Smooth muscle cell (in vitro differentiated cells): ENCODE measurements around the gene MEI1. TPM values are rescaled to one million over a fixed set of nuclear protein-coding genes. Genes with fewer than 3 reads are reported as not detected.

Source experiments
- DNase-seq: peaks from one replicate; lab custom pipeline; 2025; ENCODE audit not compliant: unreplicated experiment; lab: John Stamatoyannopoulos, UW
- H2AFZ ChIP-seq: fragments of 200-600 bp; sonication (generic); 2 replicates; pipeline ENCODE4 v1.6.0; 2016; ENCODE audit warnings: antibody characterized with exemption, low read depth, mild to moderate bottlenecking
- H3F3A ChIP-seq: fragments of 200-600 bp; sonication (generic); 2 replicates; pipeline ENCODE4 v1.6.0; 2017; ENCODE audit warnings: antibody characterized with exemption, low read depth
- H3K27ac ChIP-seq: fragments of 200-600 bp; sonication (generic); 2 replicates; pipeline ENCODE4 v1.5.1; 2016; ENCODE audit warnings: low read depth, mild to moderate bottlenecking
- H3K27me3 ChIP-seq: fragments of 200-600 bp; sonication (generic); 2 replicates; pipeline ENCODE4 v1.6.1; 2016; ENCODE audit warnings: low read depth, mild to moderate bottlenecking
- H3K36me3 ChIP-seq: fragments of 200-600 bp; sonication (generic); 2 replicates; pipeline ENCODE4 v1.5.1; 2016; ENCODE audit warnings: low read depth
- H3K4me1 ChIP-seq: fragments of 200-600 bp; sonication (generic); 2 replicates; pipeline ENCODE4 v1.5.1; 2016; ENCODE audit warnings: low read depth
- H3K4me2 ChIP-seq: fragments of 200-600 bp; sonication (generic); 2 replicates; pipeline ENCODE4 v1.6.0; 2016; ENCODE audit warnings: mild to moderate bottlenecking
- H3K4me3 ChIP-seq: fragments of 200-600 bp; sonication (generic); 2 replicates; pipeline ENCODE4 v1.5.1; 2016; ENCODE audit warnings: mild to moderate bottlenecking
- H3K79me2 ChIP-seq: fragments of 200-600 bp; sonication (generic); 2 replicates; pipeline ENCODE4 v1.6.0; 2016; ENCODE audit warnings: low read depth, mild to moderate bottlenecking
- H3K9ac ChIP-seq: fragments of 200-600 bp; sonication (generic); 2 replicates; pipeline ENCODE4 v1.6.0; 2016; ENCODE audit warnings: low read depth
- H3K9me3 ChIP-seq: fragments of 200-600 bp; sonication (generic); replicated peaks from 2 replicates; pipeline ENCODE4 v1.5.1; 2016; ENCODE audit warnings: low read depth
- H4K20me1 ChIP-seq: fragments of 200-600 bp; sonication (generic); 2 replicates; pipeline ENCODE4 v1.6.0; 2016; ENCODE audit warnings: low read depth
- WGBS: methylation state at CpG from one replicate; pipeline ENCODE4 v1.1.7; 2016; ENCODE audit warnings: low lambda C conversion rate; 5-methylcytosine and 5-hydroxymethylcytosine counted together
- polyA plus RNA-seq: library from polyadenylated mRNA; unstranded; fragments of >200 nt; fragmentation: Nextera tagmentation; extraction: Ambion mirVana; gene quantifications from 2 replicates; pipeline ENCODE4 v1.2.1, GENCODE V29; 2016
- total RNA-seq: library from RNA; depleted of rRNA; stranded (reverse); fragments of >200 nt; gene quantifications from 2 replicates; pipeline ENCODE4 v1.2.3, GENCODE V29; 2014
- TF ChIP-seq, protein P1 (sequence below): fragments of 200-600 bp; sonication (generic); IDR thresholded peaks from 2 replicates; pipeline ENCODE4 v1.5.1; 2017; ENCODE audit warnings: borderline replicate concordance, mild to moderate bottlenecking, antibody characterized with exemption; ENCODE audit not compliant: insufficient read depth, poor library complexity, severe bottlenecking

Gene MEI1
- total and polyA plus RNA-seq, 2 experiments from 2014 or later: 0.18 to 3.2 TPM

DNA sequence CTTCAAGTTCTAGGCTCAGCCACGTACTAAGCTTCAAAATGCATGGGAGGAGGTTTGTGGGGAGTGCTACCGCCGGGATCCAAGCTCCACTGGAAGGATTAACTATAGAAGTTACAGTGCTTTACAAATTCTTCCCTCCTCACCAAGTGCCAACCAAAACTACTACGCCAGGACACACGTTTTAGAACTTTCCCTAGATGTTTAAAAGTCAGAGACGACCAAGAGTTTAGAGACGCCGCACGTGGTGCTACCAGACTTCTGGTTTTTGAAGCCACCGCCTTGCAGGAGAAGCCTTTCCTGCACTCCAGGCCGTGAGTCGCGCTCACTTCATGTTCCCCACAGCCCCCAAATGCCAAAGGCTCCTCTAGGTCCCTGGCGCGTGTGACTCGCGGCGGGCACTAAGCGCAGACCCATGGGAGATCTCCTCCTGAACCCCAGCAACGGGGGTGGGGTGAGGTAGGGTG is 11.4 kb upstream of the MEI1 start:
- H3K4me2 ChIP-seq: peak overlapping the region; percentile 94

DNA sequence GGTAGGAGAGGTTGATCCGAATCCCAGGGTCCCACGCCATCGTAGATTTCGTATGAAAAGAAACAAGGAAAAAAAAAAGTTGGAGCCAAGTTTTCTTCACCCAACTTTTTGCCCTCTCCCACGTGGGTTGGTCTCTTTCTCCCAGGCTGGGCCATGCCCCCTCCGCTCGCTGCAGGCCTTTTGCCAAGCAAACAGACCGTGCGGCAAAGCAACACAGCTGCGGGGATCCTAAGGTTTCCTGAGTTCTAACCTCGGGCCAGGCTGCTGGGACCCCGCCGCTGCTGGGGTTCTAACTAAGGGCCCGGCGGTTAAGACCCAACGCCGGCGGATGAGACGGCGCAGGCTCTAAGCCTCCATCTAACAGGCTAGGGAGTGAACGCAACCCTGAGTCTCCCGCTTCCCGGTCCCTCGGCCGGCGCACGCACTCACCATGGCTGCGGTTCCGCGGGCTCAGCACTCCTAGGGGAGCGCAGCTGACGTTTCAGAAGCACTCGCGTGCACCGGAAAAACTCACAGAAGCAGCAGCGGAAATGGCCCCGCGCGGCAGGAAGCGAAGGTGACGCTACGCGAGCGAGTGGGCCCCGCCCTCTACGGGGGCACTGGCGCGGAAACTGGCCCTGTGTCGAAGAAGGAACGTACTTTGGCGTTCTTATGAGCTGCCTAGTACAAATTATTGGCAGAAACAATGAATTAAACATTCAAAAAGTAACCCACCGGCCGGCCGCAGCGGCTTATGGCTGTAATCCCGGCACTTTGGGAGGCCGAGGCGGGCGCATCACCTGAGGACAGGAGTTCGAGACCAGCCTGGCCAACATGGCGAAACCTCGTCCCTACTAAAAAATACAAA is 10.7 kb upstream of the MEI1 start, which contains the start of gene SNU13:
TSS of gene SNU13 (minus strand) at position 503 of the 847 bp plus-strand sequence. CDS start at position 432, 71 bp downstream.
- Histone ChIP-seq H3K36me3 (no peaks in the 10 kb centered on the region), H3K79me2 (peaks cover 47% of the 10 kb centered on the region), H3K4me2 (peak within 1 kb of the TSS; percentile 94), H4K20me1 (peaks cover 25% of the 10 kb centered on the region), H2AFZ (peak within 1 kb of the TSS; percentile 76), H3K4me1 (peaks cover 10% of the 10 kb centered on the region), H3F3A (no peaks in the 10 kb centered on the region), H3K27me3 (no peaks in the 10 kb centered on the region), H3K9me3 (no peaks in the 10 kb centered on the region), H3K4me3 (peak within 1 kb of the TSS; percentile 77), H3K9ac (peak within 1 kb of the TSS; percentile 79), H3K27ac (peak within 1 kb of the TSS; percentile 88)
- TF ChIP-seq, protein P1, sequence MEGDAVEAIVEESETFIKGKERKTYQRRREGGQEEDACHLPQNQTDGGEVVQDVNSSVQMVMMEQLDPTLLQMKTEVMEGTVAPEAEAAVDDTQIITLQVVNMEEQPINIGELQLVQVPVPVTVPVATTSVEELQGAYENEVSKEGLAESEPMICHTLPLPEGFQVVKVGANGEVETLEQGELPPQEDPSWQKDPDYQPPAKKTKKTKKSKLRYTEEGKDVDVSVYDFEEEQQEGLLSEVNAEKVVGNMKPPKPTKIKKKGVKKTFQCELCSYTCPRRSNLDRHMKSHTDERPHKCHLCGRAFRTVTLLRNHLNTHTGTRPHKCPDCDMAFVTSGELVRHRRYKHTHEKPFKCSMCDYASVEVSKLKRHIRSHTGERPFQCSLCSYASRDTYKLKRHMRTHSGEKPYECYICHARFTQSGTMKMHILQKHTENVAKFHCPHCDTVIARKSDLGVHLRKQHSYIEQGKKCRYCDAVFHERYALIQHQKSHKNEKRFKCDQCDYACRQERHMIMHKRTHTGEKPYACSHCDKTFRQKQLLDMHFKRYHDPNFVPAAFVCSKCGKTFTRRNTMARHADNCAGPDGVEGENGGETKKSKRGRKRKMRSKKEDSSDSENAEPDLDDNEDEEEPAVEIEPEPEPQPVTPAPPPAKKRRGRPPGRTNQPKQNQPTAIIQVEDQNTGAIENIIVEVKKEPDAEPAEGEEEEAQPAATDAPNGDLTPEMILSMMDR: no peak
- 4% methylated on average over 62 of the region's 62 CpGs for WGBS
- peak; percentile 70 for DNase-seq

More for the DNA sequence above, 11.4 kb upstream of the MEI1 start:
- no peaks in the 10 kb centered on the region for H3F3A ChIP-seq
- H2AFZ ChIP-seq: peak overlapping the region; percentile 76
- no peaks in the 10 kb centered on the region for H3K36me3 ChIP-seq
- no peaks in the 10 kb centered on the region for H3K9me3 ChIP-seq
- H3K4me3 ChIP-seq: peak overlapping the region; percentile 77
- peaks cover 53% of the 10 kb centered on the region for H3K79me2 ChIP-seq
- H4K20me1 ChIP-seq: peaks cover 26% of the 10 kb centered on the region
- H3K4me1 ChIP-seq: peaks cover 10% of the 10 kb centered on the region
- 2% methylated on average over 20 of the region's 20 CpGs for WGBS
- no peak for DNase-seq
- TF ChIP-seq, protein P1: no peak
- no peaks in the 10 kb centered on the region for H3K27me3 ChIP-seq
- H3K27ac ChIP-seq: peak overlapping the region; percentile 88
- H3K9ac ChIP-seq: peak overlapping the region; percentile 79

DNA sequence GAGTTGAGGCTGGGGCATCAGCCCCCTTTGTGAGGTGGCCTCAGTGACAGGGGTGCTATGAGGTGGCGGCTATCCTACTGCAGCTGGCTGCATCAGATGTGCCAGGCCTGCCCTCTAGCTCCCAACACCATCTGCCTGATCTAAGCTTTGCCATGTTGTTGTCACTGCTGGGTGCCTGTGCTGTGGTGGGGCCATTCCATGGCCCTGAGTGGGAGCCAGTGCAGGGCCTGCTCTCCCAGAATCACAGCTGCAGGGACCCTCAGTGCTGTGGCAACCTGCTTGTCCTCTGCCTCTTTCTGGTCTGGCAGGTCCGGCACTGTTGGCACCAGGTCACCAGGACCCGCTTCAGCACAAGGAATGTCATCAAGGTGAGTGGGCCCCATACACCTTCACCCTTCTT is 8.8 kb upstream of the MEI1 start:
- Histone ChIP-seq H4K20me1 (peaks cover 13% of the 10 kb centered on the region), H3K4me2 (no peak overlapping the region), H3K4me1 (peaks cover 10% of the 10 kb centered on the region), H3F3A (no peaks in the 10 kb centered on the region), H3K36me3 (no peaks in the 10 kb centered on the region), H3K9ac (no peak overlapping the region), H3K79me2 (peaks cover 28% of the 10 kb centered on the region), H2AFZ (no peak overlapping the region), H3K4me3 (no peak overlapping the region), H3K9me3 (no peaks in the 10 kb centered on the region), H3K27me3 (no peaks in the 10 kb centered on the region), H3K27ac (no peak overlapping the region)
- TF ChIP-seq, protein P1: no peak
- no peak for DNase-seq
- 93% methylated on average over 3 of the region's 3 CpGs for WGBS

DNA sequence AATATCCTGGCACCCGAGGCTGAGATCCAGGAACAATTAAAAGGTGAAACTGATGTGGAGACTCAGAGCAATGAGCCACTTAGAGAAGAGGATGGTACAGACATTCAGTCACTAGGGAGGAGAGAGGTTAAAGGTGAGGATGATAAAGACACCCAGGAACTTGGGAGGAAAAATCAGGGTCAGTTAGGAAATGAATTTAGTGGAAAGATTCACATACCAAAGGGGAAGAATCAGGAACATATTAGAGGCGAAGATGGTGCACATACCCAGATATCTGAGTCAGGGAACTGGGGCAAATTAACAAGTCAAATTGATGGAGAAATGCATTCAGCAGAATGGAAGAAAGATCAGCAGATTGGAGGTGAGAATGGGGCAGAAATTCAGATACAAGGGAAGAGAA is 4.1 kb upstream of the MEI1 start:
- TF ChIP-seq, protein P1: no peak
- Histone ChIP-seq H4K20me1 (no peaks in the 10 kb centered on the region), H3K36me3 (no peaks in the 10 kb centered on the region), H3K27me3 (no peaks in the 10 kb centered on the region), H3K9ac (no peak overlapping the region), H2AFZ (no peak overlapping the region), H3K4me3 (no peak overlapping the region), H3K79me2 (no peaks in the 10 kb centered on the region), H3K27ac (no peak overlapping the region), H3F3A (no peaks in the 10 kb centered on the region), H3K4me1 (peaks cover 4% of the 10 kb centered on the region), H3K9me3 (no peaks in the 10 kb centered on the region), H3K4me2 (no peak overlapping the region)
- no peak for DNase-seq
- 91% methylated on average over 2 of the region's 2 CpGs for WGBS
